Epithelial cell of esophagus (primary cell): ENCODE results near the gene NAV3.

Experiments
- DNase-seq: peaks from one replicate; pipeline ENCODE4 v3.0.0; 2010; ENCODE audit warnings: low read depth
- H3K4me3 ChIP-seq: 2 replicates; pipeline ENCODE4 v1.5.1; 2011; ENCODE audit warnings: mild to moderate bottlenecking, low read length, control low read depth
- CTCF ChIP-seq: IDR thresholded peaks from 2 replicates; pipeline ENCODE4 v1.5.1; 2011; ENCODE audit warnings: low read depth, mild to moderate bottlenecking, low read length, control low read depth, inconsistent platforms; ENCODE audit not compliant: insufficient read depth; ENCODE audit errors: missing control alignments

The NAV3 gene

GRCh38 chr12:77817276-77817675 is 13.4 kb upstream of the NAV3 start:
- no peak overlapping the region for H3K4me3 ChIP-seq
- TF ChIP-seq CTCF = no peak
- DNase-seq = no peak

- H3K4me3 ChIP-seq = no peak overlapping the region
- no peak for TF ChIP-seq CTCF
- DNase-seq = no peak
These were observed 12.3 kb upstream of the NAV3 start for GRCh38 chr12:77818351-77818750.

- no peak overlapping the region for H3K4me3 ChIP-seq
- no peak for TF ChIP-seq CTCF
- DNase-seq = no peak
These were observed 8.9 kb upstream of the NAV3 start for GRCh38 chr12:77821699-77822203.

- TF ChIP-seq CTCF = no peak
- no peak overlapping the region for H3K4me3 ChIP-seq
- no peak for DNase-seq
These were observed 2.6 kb downstream of the NAV3 start for GRCh38 chr12:77833329-77833728.

- no peak for TF ChIP-seq CTCF
- no peak for DNase-seq
- no peak overlapping the region for H3K4me3 ChIP-seq
These were observed 3.9 kb downstream of the NAV3 start for GRCh38 chr12:77834618-77835017.

GRCh38 chr12:77835969-77836368 is 5.3 kb downstream of the NAV3 start:
- TF ChIP-seq CTCF = no peak
- H3K4me3 ChIP-seq = no peak overlapping the region
- DNase-seq = no peak

- no peak overlapping the region for H3K4me3 ChIP-seq
- no peak for DNase-seq
- TF ChIP-seq CTCF = no peak
These were observed 7.2 kb downstream of the NAV3 start for GRCh38 chr12:77837876-77838291.
